ENCODE measurements around the gene DDX11. TPM values are rescaled to one million over a fixed set of nuclear protein-coding genes. Genes with fewer than 3 reads are reported as not detected.

The DDX11 gene
- total RNA-seq, result 4.8 and 9.5 TPM in 2 replicates

GRCh38 chr12:31073527-31074332 lies at the start of gene DDX11:
Gene DDX11, plus strand, starts transcription at chr12:31073860. Its CDS starts 4,534 bp downstream, at chr12:31078394.

Other genes with a start within 250 kb of the DDX11 start
- gene TSPAN11, start 147.1 kb upstream of the DDX11 start, total RNA-seq, result 7.4 and 18.0 TPM in 2 replicates